ENCODE data around the gene GTF2E1.

Gene GTF2E1

DNA sequence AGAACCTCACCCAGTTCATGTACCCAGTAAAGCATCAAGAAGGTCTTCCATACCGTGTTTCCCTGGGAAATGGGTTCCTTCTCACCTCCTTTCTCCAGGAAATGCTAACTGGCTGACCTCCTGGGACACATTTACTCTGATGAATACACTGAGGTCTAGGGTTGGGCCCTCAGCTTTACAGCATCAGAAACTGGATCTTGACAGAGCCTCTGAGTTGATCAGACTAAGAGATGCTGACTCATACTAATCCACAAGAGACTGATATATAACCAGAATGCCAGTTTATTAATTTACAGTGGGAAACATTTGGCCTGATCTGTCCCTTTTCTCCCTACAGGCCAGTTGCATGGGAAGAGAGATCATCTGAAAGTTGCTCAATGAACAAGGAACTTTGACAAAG lies 55.8 kb downstream of the GTF2E1 start:
- Histone ChIP-seq H3K4me1 (ENCODE audit: insufficient read depth, insufficient read length) (no peaks in the 10 kb centered on the region), H3K9me3 (ENCODE audit: insufficient read depth, low read length) (no peaks in the 10 kb centered on the region), H3K36me3 (ENCODE audit: insufficient read depth, insufficient read length, low read length) (no peaks in the 10 kb centered on the region), H3K27me3 (ENCODE audit: insufficient read depth, insufficient read length) (no peaks in the 10 kb centered on the region), H3K4me3 (ENCODE audit: insufficient read length, low read depth) (no peak overlapping the region), H3K9ac (ENCODE audit: insufficient read length, low read depth) (no peak overlapping the region)
- TF ChIP-seq YY1 (IDR thresholded peaks at IDR 0.05; ENCODE audit: insufficient read depth, insufficient read length) = no peak
- no peak for TF ChIP-seq SUZ12 (IDR thresholded peaks at IDR 0.05; ENCODE audit: extremely low read depth, insufficient read depth, insufficient read length)
- no peak for TF ChIP-seq ZNF274 (IDR thresholded peaks at IDR 0.05; ENCODE audit: low read depth, low read length)
- no peak for DNase-seq (ENCODE audit: low read depth, low spot score)

DNA sequence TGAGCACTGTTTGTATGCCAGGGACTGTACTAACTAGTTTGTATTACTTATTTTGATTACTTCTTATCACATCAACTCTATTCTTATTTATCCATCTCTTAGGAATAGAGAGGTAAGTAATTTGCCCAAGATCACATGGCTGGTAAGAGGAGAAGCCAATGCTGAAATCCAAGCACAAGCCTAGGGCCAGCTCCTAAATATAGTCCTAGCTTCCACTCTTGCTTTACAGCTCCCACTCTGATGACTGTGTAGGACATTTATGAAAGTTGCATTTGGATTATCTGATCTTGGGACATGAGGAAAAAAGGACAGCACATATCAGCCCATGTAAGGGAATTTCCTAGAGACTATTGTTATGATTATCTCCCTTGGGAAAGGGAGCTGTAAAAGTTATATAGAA lies 58.1 kb downstream of the GTF2E1 start:
- no peak for TF ChIP-seq ZNF274 (IDR thresholded peaks at IDR 0.05; ENCODE audit: low read depth, low read length)
- TF ChIP-seq YY1 (IDR thresholded peaks at IDR 0.05; ENCODE audit: insufficient read depth, insufficient read length) = no peak
- no peak for TF ChIP-seq SUZ12 (IDR thresholded peaks at IDR 0.05; ENCODE audit: extremely low read depth, insufficient read depth, insufficient read length)
- H3K4me3 ChIP-seq (ENCODE audit: insufficient read length, low read depth) = no peak overlapping the region
- H3K27me3 ChIP-seq (ENCODE audit: insufficient read depth, insufficient read length) = no peaks in the 10 kb centered on the region
- DNase-seq (ENCODE audit: low read depth, low spot score) = no peak
- H3K36me3 ChIP-seq (ENCODE audit: insufficient read depth, insufficient read length, low read length) = no peaks in the 10 kb centered on the region
- H3K4me1 ChIP-seq (ENCODE audit: insufficient read depth, insufficient read length) = no peaks in the 10 kb centered on the region
- H3K9me3 ChIP-seq (ENCODE audit: insufficient read depth, low read length) = no peaks in the 10 kb centered on the region
- no peak overlapping the region for H3K9ac ChIP-seq (ENCODE audit: insufficient read length, low read depth)

- no peaks in the 10 kb centered on the region for H3K9me3 ChIP-seq (ENCODE audit: insufficient read depth, low read length)
- no peak overlapping the region for H3K4me3 ChIP-seq (ENCODE audit: insufficient read length, low read depth)
- TF ChIP-seq ZNF274 (IDR thresholded peaks at IDR 0.05; ENCODE audit: low read depth, low read length) = no peak
- no peak for TF ChIP-seq SUZ12 (IDR thresholded peaks at IDR 0.05; ENCODE audit: extremely low read depth, insufficient read depth, insufficient read length)
- no peak for TF ChIP-seq YY1 (IDR thresholded peaks at IDR 0.05; ENCODE audit: insufficient read depth, insufficient read length)
- no peaks in the 10 kb centered on the region for H3K36me3 ChIP-seq (ENCODE audit: insufficient read depth, insufficient read length, low read length)
- H3K9ac ChIP-seq (ENCODE audit: insufficient read length, low read depth) = no peak overlapping the region
- no peaks in the 10 kb centered on the region for H3K27me3 ChIP-seq (ENCODE audit: insufficient read depth, insufficient read length)
- no peak for DNase-seq (ENCODE audit: low read depth, low spot score)
- H3K4me1 ChIP-seq (ENCODE audit: insufficient read depth, insufficient read length) = no peaks in the 10 kb centered on the region
Measured at GRCh38 chr3:120801484-120801883, 58.9 kb downstream of the GTF2E1 start.

DNA sequence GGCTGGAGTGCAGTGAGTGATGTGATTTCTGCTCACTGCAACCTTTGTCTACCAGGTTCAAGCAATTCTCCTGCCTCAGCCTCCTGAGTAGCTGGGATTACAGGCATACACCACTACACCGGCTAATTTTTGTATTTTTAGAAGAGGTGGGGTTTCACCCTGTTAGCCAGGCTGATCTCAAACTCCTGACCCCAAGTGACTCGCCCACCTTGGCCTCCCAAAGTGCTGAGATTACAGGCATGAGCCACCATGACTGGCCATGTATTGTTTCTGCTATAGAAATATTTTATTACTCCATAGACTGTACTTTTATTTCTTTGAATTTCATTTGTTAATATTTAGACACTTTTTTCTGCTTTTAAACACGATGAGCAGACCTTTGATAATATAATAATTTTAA lies 60.4 kb downstream of the GTF2E1 start:
- H3K36me3 ChIP-seq (ENCODE audit: insufficient read depth, insufficient read length, low read length) = no peaks in the 10 kb centered on the region
- H3K4me1 ChIP-seq (ENCODE audit: insufficient read depth, insufficient read length) = no peaks in the 10 kb centered on the region
- no peak overlapping the region for H3K4me3 ChIP-seq (ENCODE audit: insufficient read length, low read depth)
- H3K9me3 ChIP-seq (ENCODE audit: insufficient read depth, low read length) = no peaks in the 10 kb centered on the region
- DNase-seq (ENCODE audit: low read depth, low spot score) = no peak
- no peak for TF ChIP-seq ZNF274 (IDR thresholded peaks at IDR 0.05; ENCODE audit: low read depth, low read length)
- H3K27me3 ChIP-seq (ENCODE audit: insufficient read depth, insufficient read length) = no peaks in the 10 kb centered on the region
- no peak overlapping the region for H3K9ac ChIP-seq (ENCODE audit: insufficient read length, low read depth)

DNA sequence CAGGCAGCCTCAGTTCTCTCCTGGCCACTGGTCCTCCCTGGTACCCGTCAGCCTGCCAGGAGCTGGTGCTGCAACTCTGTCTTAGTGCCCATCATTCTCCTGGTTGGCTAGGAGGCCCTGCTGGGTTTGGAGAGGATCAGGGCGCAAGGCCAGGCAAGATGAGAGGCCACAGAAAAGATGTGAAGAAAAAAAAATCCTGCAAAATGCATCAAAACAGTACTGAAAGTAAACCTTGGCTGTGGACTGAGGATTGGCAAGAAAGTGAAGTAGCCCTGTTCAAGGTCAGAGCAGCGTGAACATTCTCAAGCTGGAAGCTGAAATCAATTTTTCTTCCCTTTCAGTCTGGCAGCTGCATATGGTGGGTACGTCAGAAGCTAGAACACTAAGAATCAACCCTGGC lies 74.2 kb downstream of the GTF2E1 start:
- no peaks in the 10 kb centered on the region for H3K9me3 ChIP-seq (ENCODE audit: insufficient read depth, low read length)
- no peaks in the 10 kb centered on the region for H3K27me3 ChIP-seq (ENCODE audit: insufficient read depth, insufficient read length)
- no peaks in the 10 kb centered on the region for H3K4me1 ChIP-seq (ENCODE audit: insufficient read depth, insufficient read length)
- no peak for TF ChIP-seq YY1 (IDR thresholded peaks at IDR 0.05; ENCODE audit: insufficient read depth, insufficient read length)
- TF ChIP-seq ZNF274 (IDR thresholded peaks at IDR 0.05; ENCODE audit: low read depth, low read length) = no peak
- TF ChIP-seq SUZ12 (IDR thresholded peaks at IDR 0.05; ENCODE audit: extremely low read depth, insufficient read depth, insufficient read length) = no peak
- DNase-seq (ENCODE audit: low read depth, low spot score) = no peak
- H3K36me3 ChIP-seq (ENCODE audit: insufficient read depth, insufficient read length, low read length) = no peaks in the 10 kb centered on the region
- H3K4me3 ChIP-seq (ENCODE audit: insufficient read length, low read depth) = no peak overlapping the region
- H3K9ac ChIP-seq (ENCODE audit: insufficient read length, low read depth) = no peak overlapping the region

DNA sequence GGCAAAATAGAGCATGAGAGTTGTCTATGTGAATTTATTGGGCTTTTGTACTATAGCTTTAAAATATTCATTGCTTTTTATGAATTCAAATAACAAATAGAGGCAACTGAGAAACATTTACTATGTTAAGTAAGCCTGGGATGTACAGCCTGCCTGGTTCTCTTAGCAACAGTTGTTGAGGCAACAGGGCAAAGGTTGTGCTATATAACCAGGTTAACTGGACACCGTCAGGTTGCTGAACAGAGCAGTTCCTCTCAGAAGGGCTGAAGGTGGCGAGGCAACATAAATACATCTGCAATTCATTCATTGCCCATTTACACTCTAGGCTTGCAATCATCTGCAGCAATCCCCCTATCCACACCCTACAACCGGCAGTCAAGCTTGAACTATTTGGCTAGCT lies 78.2 kb downstream of the GTF2E1 start:
- TF ChIP-seq ZNF274 (IDR thresholded peaks at IDR 0.05; ENCODE audit: low read depth, low read length) (no peak), SUZ12 (IDR thresholded peaks at IDR 0.05; ENCODE audit: extremely low read depth, insufficient read depth, insufficient read length) (no peak), YY1 (IDR thresholded peaks at IDR 0.05; ENCODE audit: insufficient read depth, insufficient read length) (no peak)
- H3K9ac ChIP-seq (ENCODE audit: insufficient read length, low read depth) = no peak overlapping the region
- no peaks in the 10 kb centered on the region for H3K36me3 ChIP-seq (ENCODE audit: insufficient read depth, insufficient read length, low read length)
- no peaks in the 10 kb centered on the region for H3K4me1 ChIP-seq (ENCODE audit: insufficient read depth, insufficient read length)
- DNase-seq (ENCODE audit: low read depth, low spot score) = no peak
- no peak overlapping the region for H3K4me3 ChIP-seq (ENCODE audit: insufficient read length, low read depth)
- no peaks in the 10 kb centered on the region for H3K27me3 ChIP-seq (ENCODE audit: insufficient read depth, insufficient read length)
- H3K9me3 ChIP-seq (ENCODE audit: insufficient read depth, low read length) = no peaks in the 10 kb centered on the region

- no peaks in the 10 kb centered on the region for H3K4me1 ChIP-seq (ENCODE audit: insufficient read depth, insufficient read length)
- no peak overlapping the region for H3K4me3 ChIP-seq (ENCODE audit: insufficient read length, low read depth)
- TF ChIP-seq YY1 (IDR thresholded peaks at IDR 0.05; ENCODE audit: insufficient read depth, insufficient read length) = no peak
- H3K27me3 ChIP-seq (ENCODE audit: insufficient read depth, insufficient read length) = no peaks in the 10 kb centered on the region
- no peak overlapping the region for H3K9ac ChIP-seq (ENCODE audit: insufficient read length, low read depth)
- H3K9me3 ChIP-seq (ENCODE audit: insufficient read depth, low read length) = no peaks in the 10 kb centered on the region
- no peak for DNase-seq (ENCODE audit: low read depth, low spot score)
- no peaks in the 10 kb centered on the region for H3K36me3 ChIP-seq (ENCODE audit: insufficient read depth, insufficient read length, low read length)
Measured at GRCh38 chr3:120821426-120821825, 78.9 kb downstream of the GTF2E1 start.

GRCh38 chr3:120823156-120823555 lies 80.6 kb downstream of the GTF2E1 start:
- Histone ChIP-seq H3K36me3 (ENCODE audit: insufficient read depth, insufficient read length, low read length) (no peaks in the 10 kb centered on the region), H3K9me3 (ENCODE audit: insufficient read depth, low read length) (no peaks in the 10 kb centered on the region), H3K4me3 (ENCODE audit: insufficient read length, low read depth) (no peak overlapping the region), H3K27me3 (ENCODE audit: insufficient read depth, insufficient read length) (no peaks in the 10 kb centered on the region), H3K4me1 (ENCODE audit: insufficient read depth, insufficient read length) (no peaks in the 10 kb centered on the region), H3K9ac (ENCODE audit: insufficient read length, low read depth) (no peak overlapping the region)
- TF ChIP-seq YY1 (IDR thresholded peaks at IDR 0.05; ENCODE audit: insufficient read depth, insufficient read length) = no peak
- TF ChIP-seq ZNF274 (IDR thresholded peaks at IDR 0.05; ENCODE audit: low read depth, low read length) = no peak
- TF ChIP-seq SUZ12 (IDR thresholded peaks at IDR 0.05; ENCODE audit: extremely low read depth, insufficient read depth, insufficient read length) = no peak
- no peak for DNase-seq (ENCODE audit: low read depth, low spot score)

All from NT2/D1 (cell line).